PC-9 (cell line): ENCODE measurements around the gene RPTOR. TPM values are rescaled to one million over a fixed set of nuclear protein-coding genes. Genes with fewer than 3 reads are reported as not detected.

Experiments
- BruUV-seq: library from RNA; stranded (reverse); fragments of 400-500 nt; replicated peaks from 2 replicates; lab custom pipeline; 2021; lab: Mats Ljungman, UMichigan
- CTCF ChIA-PET: fragments of 300-600 bp; sonication (Branson Sonifier 250); formaldehyde crosslinking; loops from one replicate; lab custom pipeline; 2022; ENCODE audit warnings: antibody characterized with exemption; lab: Charles Lee
- POLR2A ChIA-PET: fragments of 300-600 bp; sonication (Branson Sonifier 250); formaldehyde crosslinking; loops from one replicate; lab custom pipeline; 2022; ENCODE audit warnings: antibody characterized with exemption; ENCODE audit not compliant: unreplicated experiment; lab: Charles Lee
- DNase-seq, 2 experiments: peaks; one replicate each; pipeline versions ENCODE4 v3.0.0 to v3.0.0-alpha.2; 2015 to 2022; ENCODE audit warnings: mixed read lengths in 1 of 2
- H2AFZ ChIP-seq: fragments of 200-600 bp; sonication (generic); 2 replicates; pipeline ENCODE4 v1.8.1; 2017; ENCODE audit warnings: antibody characterized with exemption
- H3F3A ChIP-seq: fragments of 200-600 bp; sonication (generic); 2 replicates; pipeline ENCODE4 v1.8.1; 2017; ENCODE audit warnings: antibody characterized with exemption, mild to moderate bottlenecking, low read depth; ENCODE audit not compliant: insufficient read depth
- H3K27ac ChIP-seq: fragments of 200-600 bp; sonication (generic); 2 replicates; pipeline ENCODE4 v1.6.1; 2016; ENCODE audit warnings: mixed run types
- H3K27me3 ChIP-seq: fragments of 200-600 bp; sonication (generic); 2 replicates; pipeline ENCODE4 v1.6.1; 2016; ENCODE audit warnings: low read depth, mixed run types; ENCODE audit not compliant: insufficient read depth
- H3K36me3 ChIP-seq: fragments of 200-600 bp; sonication (generic); 2 replicates; pipeline ENCODE4 v1.6.1; 2016; ENCODE audit warnings: low read depth, mixed run types
- H3K4me1 ChIP-seq: fragments of 200-600 bp; sonication (generic); replicated peaks from 2 replicates; pipeline ENCODE4 v1.6.1; 2016; ENCODE audit warnings: mixed run types; ENCODE audit not compliant: insufficient read depth
- H3K4me2 ChIP-seq: fragments of 200-600 bp; sonication (generic); 2 replicates; pipeline ENCODE4 v1.6.1; 2017; ENCODE audit warnings: mixed run types
- H3K4me3 ChIP-seq: fragments of 200-600 bp; sonication (generic); 2 replicates; pipeline ENCODE4 v1.6.1; 2016; ENCODE audit warnings: mixed run types
- H3K79me2 ChIP-seq: fragments of 200-600 bp; sonication (generic); 2 replicates; pipeline ENCODE4 v1.6.1; 2017; ENCODE audit warnings: low read depth, mixed run types
- H3K9me2 ChIP-seq: fragments of 200-600 bp; sonication (generic); 2 replicates; pipeline ENCODE4 v1.8.1; 2017; ENCODE audit warnings: mild to moderate bottlenecking; ENCODE audit not compliant: insufficient read depth
- H3K9me3 ChIP-seq: fragments of 200-600 bp; sonication (generic); 2 replicates; pipeline ENCODE4 v1.8.1; 2016; ENCODE audit warnings: low read depth; ENCODE audit not compliant: insufficient read depth
- H4K20me1 ChIP-seq: fragments of 200-600 bp; sonication (generic); 2 replicates; pipeline ENCODE4 v1.8.1; 2017; ENCODE audit not compliant: insufficient read depth
- EZH2 ChIP-seq: fragments of 200-600 bp; sonication (generic); IDR thresholded peaks from 2 replicates; pipeline ENCODE4 v1.8.0; 2017; ENCODE audit warnings: antibody characterized with exemption, low read depth
- intact Hi-C: fragments of 100-400 bp; cut with micrococcal nuclease; formaldehyde crosslinking; loops from one replicate; pipeline ENCODE4 v1.10.0; 2022; ENCODE audit not compliant: unreplicated experiment
- total RNA-seq: library from RNA; stranded (reverse); gene quantifications from 2 replicates; pipeline ENCODE4 v1.2.3, GENCODE V29; 2021
- TF ChIP-seq, protein P1 (sequence below): fragments of 200-600 bp; sonication (generic); conservative IDR thresholded peaks from 2 replicates; pipeline ENCODE4 v1.6.1; 2017; ENCODE audit warnings: mixed run types, antibody characterized with exemption, mild to moderate bottlenecking, moderate library complexity

Gene RPTOR
- total RNA-seq, 1 experiment from 2014 or later: 50.8 TPM

DNA sequence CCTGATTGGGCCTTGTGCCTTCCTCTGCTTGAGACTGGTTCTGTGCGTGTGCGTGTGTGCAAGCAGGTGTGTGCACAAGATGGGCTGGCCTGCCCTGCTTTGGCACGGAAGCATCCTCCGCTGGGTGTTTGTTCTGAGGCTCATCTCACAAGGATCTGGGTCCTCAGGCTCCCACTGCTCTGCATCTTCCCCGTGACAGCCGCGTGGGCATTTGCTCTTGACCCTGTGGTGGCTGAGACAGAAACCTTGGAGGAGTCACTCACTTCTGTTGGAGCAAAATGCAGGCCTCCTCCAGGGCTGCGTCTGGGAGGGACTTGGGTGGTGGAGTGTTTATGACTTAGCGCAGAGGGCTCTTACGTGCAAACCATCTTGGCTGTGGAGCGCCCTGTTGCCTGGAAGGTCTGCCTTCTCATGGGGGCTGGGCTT is 119.2 kb downstream of the RPTOR start:
- Histone ChIP-seq H2AFZ (no peak overlapping the region), H3K9me2 (no peaks in the 10 kb centered on the region), H3K9me3 (no peaks in the 10 kb centered on the region), H3K79me2 (no peaks in the 10 kb centered on the region), H3K36me3 (no peaks in the 10 kb centered on the region), H3F3A (no peaks in the 10 kb centered on the region), H3K4me3 (no peak overlapping the region), H3K27ac (no peak overlapping the region), H3K4me1 (no peaks in the 10 kb centered on the region), H3K4me2 (no peak overlapping the region), H4K20me1 (peaks cover 10% of the 10 kb centered on the region; the same call in 1 of the 2 replicates), H3K27me3 (no peaks in the 10 kb centered on the region)
- TF ChIP-seq, protein P1, sequence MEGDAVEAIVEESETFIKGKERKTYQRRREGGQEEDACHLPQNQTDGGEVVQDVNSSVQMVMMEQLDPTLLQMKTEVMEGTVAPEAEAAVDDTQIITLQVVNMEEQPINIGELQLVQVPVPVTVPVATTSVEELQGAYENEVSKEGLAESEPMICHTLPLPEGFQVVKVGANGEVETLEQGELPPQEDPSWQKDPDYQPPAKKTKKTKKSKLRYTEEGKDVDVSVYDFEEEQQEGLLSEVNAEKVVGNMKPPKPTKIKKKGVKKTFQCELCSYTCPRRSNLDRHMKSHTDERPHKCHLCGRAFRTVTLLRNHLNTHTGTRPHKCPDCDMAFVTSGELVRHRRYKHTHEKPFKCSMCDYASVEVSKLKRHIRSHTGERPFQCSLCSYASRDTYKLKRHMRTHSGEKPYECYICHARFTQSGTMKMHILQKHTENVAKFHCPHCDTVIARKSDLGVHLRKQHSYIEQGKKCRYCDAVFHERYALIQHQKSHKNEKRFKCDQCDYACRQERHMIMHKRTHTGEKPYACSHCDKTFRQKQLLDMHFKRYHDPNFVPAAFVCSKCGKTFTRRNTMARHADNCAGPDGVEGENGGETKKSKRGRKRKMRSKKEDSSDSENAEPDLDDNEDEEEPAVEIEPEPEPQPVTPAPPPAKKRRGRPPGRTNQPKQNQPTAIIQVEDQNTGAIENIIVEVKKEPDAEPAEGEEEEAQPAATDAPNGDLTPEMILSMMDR: no peak
- TF ChIP-seq EZH2: no peak
- CTCF ChIA-PET: no interaction called here
- no TSS peak for BruUV-seq
- DNase-seq: no peak
- POLR2A ChIA-PET: no interaction called here
- intact Hi-C loops: no loop called here

DNA sequence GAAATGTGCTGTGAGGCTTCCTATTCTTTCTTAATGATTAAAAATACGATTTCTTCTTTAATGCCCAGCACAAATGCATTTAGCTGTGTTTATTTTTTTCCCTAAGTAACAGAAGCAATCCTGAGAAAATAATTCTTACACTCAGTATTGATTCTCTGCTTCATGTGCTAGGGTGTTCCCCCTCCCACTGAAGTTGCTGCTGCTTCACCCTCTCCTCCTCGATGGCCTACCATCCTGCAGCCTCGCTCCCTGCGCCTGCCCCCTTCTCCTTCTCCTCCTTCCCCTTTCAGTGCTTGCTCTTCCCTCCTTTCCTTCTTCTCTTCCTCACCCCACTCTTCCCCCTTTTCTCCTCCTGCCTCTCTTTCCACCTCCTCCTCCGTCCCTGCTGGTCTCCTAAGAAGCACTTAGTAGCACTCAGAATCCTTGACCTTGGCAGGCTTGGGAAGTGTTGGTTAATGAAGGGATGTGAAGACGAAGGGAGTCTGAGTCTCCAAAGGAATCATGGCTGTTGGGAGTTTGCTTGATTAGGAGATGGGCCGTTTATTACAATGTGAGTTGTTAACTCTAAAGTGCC is 119.7 kb downstream of the RPTOR start:
- H3K27me3 ChIP-seq: no peaks in the 10 kb centered on the region
- no peaks in the 10 kb centered on the region for H3F3A ChIP-seq
- no peak for TF ChIP-seq EZH2
- TF ChIP-seq, protein P1: no peak
- CTCF ChIA-PET: no interaction called here
- peaks cover 10% of the 10 kb centered on the region; the same call in 1 of the 2 replicates for H4K20me1 ChIP-seq
- H3K4me1 ChIP-seq: no peaks in the 10 kb centered on the region
- no peak for DNase-seq
- intact Hi-C loops: no loop called here
- no peaks in the 10 kb centered on the region for H3K79me2 ChIP-seq
- no TSS peak for BruUV-seq
- POLR2A ChIA-PET: no interaction called here
- no peaks in the 10 kb centered on the region for H3K9me2 ChIP-seq
- H2AFZ ChIP-seq: no peak overlapping the region
- no peaks in the 10 kb centered on the region for H3K36me3 ChIP-seq
- no peak overlapping the region for H3K27ac ChIP-seq
- H3K4me2 ChIP-seq: no peak overlapping the region
- no peak overlapping the region for H3K4me3 ChIP-seq
- H3K9me3 ChIP-seq: no peaks in the 10 kb centered on the region

DNA sequence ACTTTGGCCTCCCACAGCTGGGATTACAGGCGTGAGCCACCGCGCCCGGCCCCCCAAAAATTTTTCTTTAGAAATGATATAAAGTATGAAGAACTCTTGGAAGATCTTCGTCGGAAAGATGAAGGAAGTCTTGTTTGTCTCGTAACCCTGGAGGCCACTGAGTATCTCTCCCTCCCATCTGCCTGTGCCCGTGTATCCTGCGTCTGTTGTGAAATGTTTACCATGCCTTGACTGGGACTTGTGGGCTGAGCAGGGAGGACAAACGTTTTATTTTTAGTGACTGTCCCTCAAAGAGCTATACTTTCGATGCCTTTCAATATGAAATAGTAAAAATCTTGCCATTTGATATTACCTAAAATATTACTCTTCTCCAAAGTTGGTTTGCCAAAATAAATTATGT is 121.2 kb downstream of the RPTOR start:
- no TSS peak for BruUV-seq
- H3K4me1 ChIP-seq: no peaks in the 10 kb centered on the region
- H3K36me3 ChIP-seq: no peaks in the 10 kb centered on the region
- H2AFZ ChIP-seq: no peak overlapping the region
- no peaks in the 10 kb centered on the region for H3K9me3 ChIP-seq
- no peaks in the 10 kb centered on the region for H3K79me2 ChIP-seq
- H3F3A ChIP-seq: no peaks in the 10 kb centered on the region
- H3K4me3 ChIP-seq: no peak overlapping the region
- ChIA-PET CTCF (no interaction called here), POLR2A (interaction anchor here (0.6 kb wide), 1 partner anchor 190 kb away, joined by 5 read pairs; no protein-coding TSS in a partner anchor)
- no peaks in the 10 kb centered on the region for H3K9me2 ChIP-seq
- TF ChIP-seq EZH2: no peak
- TF ChIP-seq, protein P1: no peak
- no peak overlapping the region for H3K27ac ChIP-seq
- intact Hi-C loops: no loop called here
- no peak for DNase-seq
- no peaks in the 10 kb centered on the region for H3K27me3 ChIP-seq
- H3K4me2 ChIP-seq: no peak overlapping the region
- H4K20me1 ChIP-seq: peaks cover 10% of the 10 kb centered on the region; the same call in 1 of the 2 replicates
